Left ventricle myocardium inferior (tissue), 1 donor: ENCODE results near the gene SMG9. TPM values are rescaled to one million over a fixed set of nuclear protein-coding genes. Genes with fewer than 3 reads are reported as not detected.

ENCODE experiments used
- DNase-seq: peaks from one replicate; pipeline ENCODE4 v3.0.0-alpha.2; 2020
- H3K27ac ChIP-seq: fragments of 200-600 bp; replicated peaks from 2 replicates; pipeline ENCODE4 v1.8.0; 2021
- H3K27me3 ChIP-seq: fragments of 200-600 bp; 2 replicates; pipeline ENCODE4 v1.8.0; 2021; ENCODE audit warnings: low read depth
- H3K36me3 ChIP-seq: fragments of 200-600 bp; 2 replicates; pipeline ENCODE4 v1.8.0; 2021
- H3K4me1 ChIP-seq: fragments of 200-600 bp; 2 replicates; pipeline ENCODE4 v1.8.0; 2021
- H3K4me3 ChIP-seq: fragments of 200-600 bp; 2 replicates; pipeline ENCODE4 v1.8.0; 2021; ENCODE audit warnings: mild to moderate bottlenecking, moderate library complexity
- H3K9me3 ChIP-seq: fragments of 200-600 bp; replicated peaks from 2 replicates; pipeline ENCODE4 v1.8.0; 2021
- CTCF ChIP-seq: fragments of 200-600 bp; IDR thresholded peaks from 2 replicates; pipeline ENCODE4 v1.8.0; 2021; ENCODE audit warnings: antibody characterized with exemption, mild to moderate bottlenecking, borderline replicate concordance
- intact Hi-C: fragments of 100-400 bp; cut with micrococcal nuclease; formaldehyde crosslinking; loops from one replicate; pipeline ENCODE4 v1.11.0; 2022
- total RNA-seq: library from RNA; stranded (reverse); fragmentation: NEBNext Ultra II Directional; extraction: Animal tissue kit (Norgen Biotek cat#: 25700); gene quantifications from one replicate; pipeline ENCODE4 v1.2.1, GENCODE V29; 2021
- donor health status: DM: no; HTN: yes; CAD: no; lungs with severe emphysema.

The SMG9 gene
- total RNA-seq, 1 donor from 2014 or later, result 18.9 TPM

- Histone ChIP-seq H3K27ac (no peak within 1 kb of the TSS), H3K27me3 (peaks cover 13% of the 10 kb centered on the region), H3K9me3 (no peaks in the 10 kb centered on the region), H3K4me1 (no peaks in the 10 kb centered on the region), H3K4me3 (no peak within 1 kb of the TSS), H3K36me3 (no peaks in the 10 kb centered on the region)
- intact Hi-C loops, result no loop called here
- DNase-seq, result no peak
- no peak for TF ChIP-seq CTCF
Measured at GRCh38 chr19:43715776-43716175, 39.0 kb downstream of the SMG9 start, which contains the start of gene IRGC. Gene IRGC (plus strand): TSS chr19:43716076. CDS start chr19:43718559, 2,483 bp downstream.

DNA sequence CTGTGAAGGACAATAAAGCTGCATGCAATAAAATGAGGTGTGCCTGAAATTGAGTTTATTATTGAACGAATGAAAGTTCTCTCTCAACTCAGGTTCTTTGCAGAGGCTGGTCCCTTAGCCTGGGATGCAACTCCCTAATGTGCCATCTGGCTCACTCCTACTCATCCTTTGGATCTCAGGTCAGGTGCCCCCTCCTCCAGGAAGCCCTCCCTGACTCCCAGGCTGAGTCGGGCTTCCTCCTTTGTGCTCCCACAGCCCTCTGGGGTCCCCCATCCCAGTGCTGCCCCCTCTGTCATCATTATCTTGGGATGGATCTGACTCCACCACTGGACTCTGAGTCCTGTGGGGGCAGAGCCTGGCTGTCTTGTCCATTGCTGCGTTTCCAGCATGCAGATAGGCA, 41.6 kb downstream of the SMG9 start:
- Histone ChIP-seq H3K9me3 (peaks cover 8% of the 10 kb centered on the region), H3K27me3 (peaks cover 23% of the 10 kb centered on the region), H3K27ac (no peak overlapping the region), H3K36me3 (no peaks in the 10 kb centered on the region), H3K4me1 (no peaks in the 10 kb centered on the region), H3K4me3 (no peak overlapping the region)
- no peak for DNase-seq
- no peak for TF ChIP-seq CTCF
- intact Hi-C loops, result no loop called here

- Histone ChIP-seq H3K27me3 (peaks cover 23% of the 10 kb centered on the region), H3K4me1 (no peaks in the 10 kb centered on the region), H3K27ac (no peak overlapping the region), H3K36me3 (no peaks in the 10 kb centered on the region), H3K9me3 (peaks cover 8% of the 10 kb centered on the region), H3K4me3 (no peak overlapping the region)
- no peak for DNase-seq
- no peak for TF ChIP-seq CTCF
- intact Hi-C loops, result no loop called here
Measured at GRCh38 chr19:43711751-43712355, 42.9 kb downstream of the SMG9 start.

DNA sequence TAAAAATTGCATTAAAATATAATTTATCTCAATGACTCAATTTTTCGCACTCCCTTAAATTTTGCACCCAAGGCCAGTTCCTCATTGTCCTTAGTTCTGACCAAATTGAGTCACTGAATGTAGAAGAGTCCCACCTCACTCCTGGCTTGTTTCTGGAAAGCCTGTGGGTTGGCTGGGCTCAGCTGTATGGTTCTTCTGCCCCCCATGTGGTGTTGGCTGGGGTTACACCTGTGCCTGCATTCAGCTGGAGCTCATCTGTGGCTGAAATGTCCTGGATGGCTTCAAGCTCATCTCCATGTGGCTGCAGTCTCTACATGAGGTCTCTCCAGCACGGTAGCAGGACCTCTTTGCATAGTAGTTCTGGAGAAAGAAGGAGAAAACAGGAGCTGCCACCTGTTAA, 46.0 kb downstream of the SMG9 start:
- Histone ChIP-seq H3K27ac (no peak overlapping the region), H3K36me3 (no peaks in the 10 kb centered on the region), H3K4me1 (no peaks in the 10 kb centered on the region), H3K27me3 (peaks cover 23% of the 10 kb centered on the region), H3K4me3 (no peak overlapping the region), H3K9me3 (peaks cover 8% of the 10 kb centered on the region)
- no peak for TF ChIP-seq CTCF
- intact Hi-C loops, result no loop called here
- DNase-seq, result no peak

DNA sequence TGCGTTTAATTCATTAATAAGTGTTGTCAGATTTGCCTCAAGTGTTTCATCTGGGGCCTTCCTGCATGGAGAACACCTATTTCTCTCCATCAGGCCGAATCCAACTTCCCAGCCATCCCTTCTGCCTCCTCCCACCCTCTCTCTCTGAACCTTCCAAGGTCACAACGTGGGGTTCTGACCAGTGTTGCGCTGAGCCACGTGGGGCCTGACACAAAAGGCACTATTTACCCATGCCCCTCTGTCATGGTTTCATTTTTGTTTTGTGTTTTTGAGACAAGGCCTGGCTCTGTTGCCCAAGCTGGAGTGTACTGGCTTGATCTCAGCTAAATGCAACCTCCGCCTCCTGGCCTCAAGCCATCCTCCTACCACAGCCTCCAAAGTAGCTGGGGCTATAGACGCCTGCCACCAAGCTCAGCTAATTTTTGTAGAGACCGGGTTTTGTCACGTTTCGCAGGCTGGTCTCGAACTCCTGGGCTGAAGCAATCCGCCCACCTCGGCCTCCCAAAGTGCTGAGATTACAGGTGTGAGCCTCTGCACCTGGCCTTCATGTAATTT, 47.5 kb downstream of the SMG9 start:
- intact Hi-C loops, result no loop called here
- no peak overlapping the region for H3K4me3 ChIP-seq
- TF ChIP-seq CTCF, result no peak
- no peaks in the 10 kb centered on the region for H3K36me3 ChIP-seq
- DNase-seq, result no peak
- peaks cover 8% of the 10 kb centered on the region for H3K9me3 ChIP-seq
- no peak overlapping the region for H3K27ac ChIP-seq
- no peaks in the 10 kb centered on the region for H3K4me1 ChIP-seq
- H3K27me3 ChIP-seq, result peaks cover 19% of the 10 kb centered on the region
